Skeletal muscle tissue (tissue), 4 donors: ENCODE data around the gene MRPS34. TPM values are rescaled to one million over a fixed set of nuclear protein-coding genes. Genes with fewer than 3 reads are reported as not detected.

Source experiments
- H3K27ac ChIP-seq: one replicate; pipeline ENCODE4 v1.7.0; 2013; ENCODE audit warnings: mild to moderate bottlenecking, low read depth, low read length, inconsistent platforms
- H3K27me3 ChIP-seq, 3 donors: one replicate each; pipeline ENCODE4 v1.7.0; 2013; ENCODE audit warnings: low read length in 3 of 3; ENCODE audit not compliant: control insufficient read depth in 3 of 3, insufficient read depth in 3 of 3
- H3K36me3 ChIP-seq, 3 donors: one replicate each; pipeline ENCODE4 v1.7.0; 2013; ENCODE audit warnings: low read length in 3 of 3; ENCODE audit not compliant: control insufficient read depth in 3 of 3, insufficient read depth in 3 of 3
- H3K4me1 ChIP-seq, 3 donors: one replicate each; pipeline ENCODE4 v1.7.0; 2013; ENCODE audit warnings: low read length in 3 of 3, mild to moderate bottlenecking in 3 of 3; ENCODE audit not compliant: control insufficient read depth in 3 of 3, insufficient read depth in 3 of 3
- H3K4me3 ChIP-seq, 3 donors: one replicate each; pipeline ENCODE4 v1.7.0; 2013; ENCODE audit warnings: low read length in 3 of 3
- H3K9ac ChIP-seq, 3 donors: one replicate each; pipeline ENCODE4 v1.7.0; 2013; ENCODE audit warnings: low read length in 3 of 3, mild to moderate bottlenecking in 3 of 3, moderate library complexity in 2 of 3, low read depth in 1 of 3
- H3K9me3 ChIP-seq, 3 donors: one replicate each; pipeline ENCODE4 v1.7.0; 2013; ENCODE audit warnings: low read length in 3 of 3; ENCODE audit not compliant: control insufficient read depth in 3 of 3
- total RNA-seq: library from RNA; depleted of rRNA; stranded (reverse); fragments of >200 nt; gene quantifications from one replicate; pipeline ENCODE4 v1.2.3, GENCODE V29; 2014
- donor health status: Osteomylitis.

Gene MRPS34
- total RNA-seq, 1 donor from 2014 or later = 17.7 TPM

- no peak overlapping the region for H3K27ac ChIP-seq
- no peaks in the 10 kb centered on the region for H3K9me3 ChIP-seq
- H3K4me3 ChIP-seq = no peak overlapping the region
- no peaks in the 10 kb centered on the region for H3K27me3 ChIP-seq
- peaks cover 0 to 5% (median 3%) of the 10 kb centered on the region in 3 donors for H3K4me1 ChIP-seq
- no peak overlapping the region for H3K9ac ChIP-seq
- peaks cover 48 to 64% (median 62%) of the 10 kb centered on the region in 3 donors for H3K36me3 ChIP-seq
These were observed 8.0 kb downstream of the MRPS34 start for GRCh38 chr16:1764971-1765370.

- Histone ChIP-seq H3K4me1 (no peaks in the 10 kb centered on the region), H3K4me3 (no peak overlapping the region), H3K9ac (no peak overlapping the region), H3K27ac (no peak overlapping the region), H3K9me3 (no peaks in the 10 kb centered on the region), H3K27me3 (no peaks in the 10 kb centered on the region), H3K36me3 (peaks cover 48 to 64% (median 64%) of the 10 kb centered on the region in 3 donors)
These were observed 9.1 kb downstream of the MRPS34 start for GRCh38 chr16:1763521-1764511.

GRCh38 chr16:1762879-1763520 is 9.9 kb downstream of the MRPS34 start:
- no peaks in the 10 kb centered on the region for H3K4me1 ChIP-seq
- no peaks in the 10 kb centered on the region for H3K27me3 ChIP-seq
- no peak overlapping the region for H3K27ac ChIP-seq
- H3K9ac ChIP-seq = no peak overlapping the region
- no peaks in the 10 kb centered on the region for H3K9me3 ChIP-seq
- peaks cover 50 to 60% (median 58%) of the 10 kb centered on the region in 3 donors for H3K36me3 ChIP-seq
- H3K4me3 ChIP-seq = no peak overlapping the region

- H3K9ac ChIP-seq = no peak overlapping the region
- peaks cover 48 to 58% (median 55%) of the 10 kb centered on the region in 3 donors for H3K36me3 ChIP-seq
- H3K9me3 ChIP-seq = no peaks in the 10 kb centered on the region
- no peaks in the 10 kb centered on the region for H3K4me1 ChIP-seq
- H3K27ac ChIP-seq = no peak overlapping the region
- no peak overlapping the region for H3K4me3 ChIP-seq
- H3K27me3 ChIP-seq = no peaks in the 10 kb centered on the region
These were observed 10.6 kb downstream of the MRPS34 start for GRCh38 chr16:1762196-1762878.

GRCh38 chr16:1761751-1762150 is 11.2 kb downstream of the MRPS34 start:
- no peaks in the 10 kb centered on the region for H3K27me3 ChIP-seq
- peaks cover 44 to 57% (median 52%) of the 10 kb centered on the region in 3 donors for H3K36me3 ChIP-seq
- H3K9me3 ChIP-seq = no peaks in the 10 kb centered on the region
- no peak overlapping the region for H3K4me3 ChIP-seq
- no peaks in the 10 kb centered on the region for H3K4me1 ChIP-seq
- no peak overlapping the region for H3K9ac ChIP-seq
- no peak overlapping the region for H3K27ac ChIP-seq

DNA sequence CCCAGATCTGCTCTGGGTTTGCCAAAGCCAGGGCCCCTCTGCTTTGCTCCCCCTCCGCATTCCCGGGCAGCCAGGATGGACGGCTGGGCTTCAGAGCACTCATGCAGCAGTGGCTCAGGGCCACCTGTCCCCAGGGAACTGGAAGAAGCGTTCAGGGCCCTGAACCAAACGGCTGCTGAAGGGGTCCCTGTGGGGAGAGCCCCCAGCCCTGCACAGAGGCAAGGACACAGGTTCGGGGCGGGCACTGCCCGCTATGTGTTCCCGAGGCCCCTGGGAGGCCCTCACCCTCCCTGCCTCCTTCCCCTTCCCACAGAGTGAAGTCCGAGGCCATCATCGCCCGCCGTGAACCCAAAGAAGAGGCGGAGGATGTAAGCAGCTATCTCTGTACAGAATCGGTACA is 12.0 kb downstream of the MRPS34 start:
- no peaks in the 10 kb centered on the region for H3K9me3 ChIP-seq
- no peak overlapping the region for H3K4me3 ChIP-seq
- H3K36me3 ChIP-seq = peaks cover 40 to 51% (median 48%) of the 10 kb centered on the region in 3 donors
- no peak overlapping the region for H3K27ac ChIP-seq
- no peaks in the 10 kb centered on the region for H3K4me1 ChIP-seq
- H3K27me3 ChIP-seq = no peaks in the 10 kb centered on the region
- no peak overlapping the region for H3K9ac ChIP-seq

DNA sequence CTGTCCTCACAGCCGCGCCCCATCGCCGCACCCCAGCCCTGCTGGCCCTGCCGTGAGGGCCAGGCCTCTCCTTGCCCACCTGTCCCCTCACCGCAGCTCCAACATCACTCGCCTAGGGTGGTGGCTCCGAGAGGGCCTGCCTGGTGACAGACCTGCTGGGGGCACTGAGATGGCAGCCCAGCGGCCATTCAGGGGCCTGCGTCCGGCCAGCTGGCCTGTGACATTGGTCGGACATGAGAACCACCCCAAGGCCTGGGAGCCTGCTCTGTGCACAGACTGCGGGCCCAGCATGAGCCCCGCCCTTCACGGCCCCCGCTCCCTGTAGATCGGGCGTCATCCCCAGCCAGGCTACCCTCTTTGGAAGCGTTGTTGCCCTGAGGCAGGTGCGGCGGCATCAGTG is 13.4 kb downstream of the MRPS34 start:
- Histone ChIP-seq H3K4me3 (no peak overlapping the region), H3K27me3 (no peaks in the 10 kb centered on the region), H3K36me3 (peaks cover 34 to 42% (median 38%) of the 10 kb centered on the region in 3 donors), H3K27ac (no peak overlapping the region), H3K9me3 (no peaks in the 10 kb centered on the region), H3K9ac (no peak overlapping the region), H3K4me1 (no peaks in the 10 kb centered on the region)

DNA sequence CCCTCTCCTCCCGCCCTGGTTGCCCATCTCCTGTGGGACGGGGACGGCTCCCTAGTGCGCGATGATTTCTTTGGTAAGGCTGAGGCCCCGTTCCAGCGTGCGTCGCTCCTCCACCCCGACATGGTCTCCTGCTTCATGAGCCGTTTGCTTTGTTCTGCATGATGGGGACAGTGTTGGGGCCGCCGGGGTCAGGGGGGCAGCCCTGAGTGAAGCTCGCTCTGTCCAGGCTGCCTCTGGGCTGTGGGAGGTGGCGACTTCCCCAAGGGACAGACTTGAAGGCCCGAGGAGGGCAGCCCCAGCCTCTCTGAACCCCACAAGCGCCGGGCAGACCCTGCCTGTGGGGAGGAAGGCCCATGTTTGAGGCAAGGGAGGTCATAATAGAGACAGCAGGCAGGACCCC is 14.0 kb downstream of the MRPS34 start:
- Histone ChIP-seq H3K9ac (no peak overlapping the region), H3K27ac (no peak overlapping the region)

DNA sequence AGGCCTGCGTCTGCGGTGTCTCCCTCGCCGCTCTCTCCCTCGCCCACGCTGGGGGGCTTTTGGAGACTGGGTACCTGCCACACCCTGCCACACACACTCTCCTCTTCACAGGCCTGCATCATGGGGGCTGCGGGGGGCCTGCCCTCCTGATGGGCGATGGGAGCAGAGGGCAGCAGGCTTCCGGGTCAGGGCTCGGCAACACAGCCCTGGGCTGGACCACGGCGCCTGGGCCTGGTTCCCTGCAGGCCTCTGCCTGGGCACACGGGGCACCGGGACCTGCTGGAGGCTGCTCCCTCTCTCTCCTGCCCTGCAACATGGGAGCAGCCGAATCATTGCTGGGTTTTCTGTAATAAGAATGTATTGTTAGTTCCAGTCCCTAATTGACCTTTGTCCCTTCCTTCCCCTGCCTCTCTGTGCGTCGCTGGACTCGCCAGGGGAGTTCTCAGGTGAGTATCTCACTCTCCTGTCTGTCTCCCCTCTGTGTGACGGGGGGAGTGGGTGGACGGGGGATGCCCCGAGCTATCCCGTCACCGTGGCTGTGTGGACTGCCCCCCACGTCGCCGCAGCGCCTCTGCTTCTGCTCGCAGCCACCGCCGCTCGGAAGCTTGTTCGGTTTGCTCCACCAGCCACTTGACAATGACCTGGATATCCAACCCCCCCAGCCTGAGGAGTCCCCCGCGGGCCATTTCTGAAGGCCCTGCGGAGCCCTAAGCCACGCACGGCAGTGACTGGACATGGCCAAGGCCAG is 15.0 kb downstream of the MRPS34 start:
- no peaks in the 10 kb centered on the region for H3K9me3 ChIP-seq
- no peak overlapping the region for H3K4me3 ChIP-seq
- no peak overlapping the region for H3K27ac ChIP-seq
- H3K27me3 ChIP-seq = no peaks in the 10 kb centered on the region
- no peak overlapping the region for H3K9ac ChIP-seq
- H3K4me1 ChIP-seq = no peaks in the 10 kb centered on the region
- H3K36me3 ChIP-seq = peaks cover 34 to 36% (median 35%) of the 10 kb centered on the region in 3 donors

More for the DNA sequence above, 14.0 kb downstream of the MRPS34 start:
- Histone ChIP-seq H3K4me3 (no peak overlapping the region), H3K27me3 (no peaks in the 10 kb centered on the region), H3K36me3 (peaks cover 35 to 38% (median 36%) of the 10 kb centered on the region in 3 donors), H3K4me1 (no peaks in the 10 kb centered on the region), H3K9me3 (no peaks in the 10 kb centered on the region)
